Measurements from ENCODE around the gene MS4A7.
"Not testable (repeated sequence)": the region's sequence is repeated elsewhere in the genome, so short reads cannot be mapped to it uniquely, and the experiment has no call there.

The MS4A7 gene, protein sequence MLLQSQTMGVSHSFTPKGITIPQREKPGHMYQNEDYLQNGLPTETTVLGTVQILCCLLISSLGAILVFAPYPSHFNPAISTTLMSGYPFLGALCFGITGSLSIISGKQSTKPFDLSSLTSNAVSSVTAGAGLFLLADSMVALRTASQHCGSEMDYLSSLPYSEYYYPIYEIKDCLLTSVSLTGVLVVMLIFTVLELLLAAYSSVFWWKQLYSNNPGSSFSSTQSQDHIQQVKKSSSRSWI

DNA sequence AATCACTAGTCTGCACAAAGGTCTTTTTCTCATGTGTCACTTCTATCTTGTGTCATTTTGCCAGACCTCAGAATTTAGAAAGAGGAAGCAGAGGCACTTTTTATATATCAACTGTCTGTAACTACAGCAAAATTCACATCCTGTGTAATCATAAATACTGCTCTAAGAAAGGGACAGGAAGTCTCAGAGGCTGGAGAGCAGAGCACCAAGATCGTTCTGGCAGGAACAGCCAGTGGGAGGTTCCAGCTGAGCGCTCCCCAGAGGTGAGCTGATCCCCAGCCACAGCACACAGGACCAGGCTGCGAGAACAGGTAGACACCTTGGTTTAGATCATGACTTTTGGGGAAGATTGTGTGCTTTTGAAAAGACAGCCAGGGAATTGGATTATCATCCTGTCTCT lies at the start of gene MS4A7:
Gene MS4A7, plus strand, starts transcription at position 179 of the 400 bp plus-strand sequence. CDS start 4,610 bp downstream, outside the sequence.
- no peak for DNase-seq (ENCODE audit: low read depth)

DNA sequence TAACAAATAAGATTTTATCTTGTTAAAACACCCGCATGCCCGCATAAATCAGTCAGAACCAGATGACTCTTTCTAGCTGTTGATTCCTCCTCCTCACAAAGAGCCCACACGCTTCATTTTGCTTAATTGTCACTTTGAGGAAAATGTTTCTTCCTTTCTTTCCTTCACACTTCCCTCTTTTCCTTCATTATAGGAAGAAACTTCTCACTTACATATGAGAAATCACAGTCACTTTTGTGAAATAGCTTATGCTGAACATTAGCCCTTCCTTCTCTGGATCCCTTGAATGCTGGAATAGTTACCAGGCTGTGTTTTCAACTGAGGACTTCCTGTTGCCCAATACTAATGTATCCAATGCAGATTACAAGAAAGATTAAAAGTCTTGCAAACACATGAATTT lies 45.5 kb upstream of the MS4A7 start:
- DNase-seq (ENCODE audit: low read depth) = no peak

DNA sequence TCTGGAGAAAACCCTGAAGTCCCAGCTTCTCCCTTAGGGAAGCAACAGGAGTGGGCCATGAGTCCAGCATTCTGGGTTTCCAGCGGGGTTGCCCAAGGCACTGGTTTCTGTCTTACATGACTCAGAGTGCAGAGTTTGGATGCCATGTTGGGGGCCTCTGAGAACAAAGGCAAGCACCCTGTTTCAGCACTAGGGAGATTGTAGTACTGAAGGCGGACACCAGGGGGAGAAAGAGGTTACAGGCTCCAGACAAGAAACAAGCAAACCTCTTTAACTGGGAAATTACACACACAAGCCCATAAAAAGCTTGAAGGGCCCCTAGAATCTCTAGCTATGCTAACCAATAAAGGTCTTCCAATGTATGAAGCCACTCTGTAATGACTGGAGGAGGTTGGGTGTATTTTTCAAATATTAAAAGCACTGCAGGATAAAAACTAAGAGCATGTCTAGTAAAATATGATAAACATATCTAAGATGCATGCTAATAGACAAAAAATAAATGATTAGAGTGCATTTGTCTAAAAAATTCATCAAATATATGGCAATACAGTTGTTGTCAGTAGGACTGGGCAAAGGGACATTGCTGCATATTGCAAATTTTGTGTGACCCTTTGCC lies 44.2 kb upstream of the MS4A7 start:
- DNase-seq (ENCODE audit: low read depth) = peak; percentile 17

DNA sequence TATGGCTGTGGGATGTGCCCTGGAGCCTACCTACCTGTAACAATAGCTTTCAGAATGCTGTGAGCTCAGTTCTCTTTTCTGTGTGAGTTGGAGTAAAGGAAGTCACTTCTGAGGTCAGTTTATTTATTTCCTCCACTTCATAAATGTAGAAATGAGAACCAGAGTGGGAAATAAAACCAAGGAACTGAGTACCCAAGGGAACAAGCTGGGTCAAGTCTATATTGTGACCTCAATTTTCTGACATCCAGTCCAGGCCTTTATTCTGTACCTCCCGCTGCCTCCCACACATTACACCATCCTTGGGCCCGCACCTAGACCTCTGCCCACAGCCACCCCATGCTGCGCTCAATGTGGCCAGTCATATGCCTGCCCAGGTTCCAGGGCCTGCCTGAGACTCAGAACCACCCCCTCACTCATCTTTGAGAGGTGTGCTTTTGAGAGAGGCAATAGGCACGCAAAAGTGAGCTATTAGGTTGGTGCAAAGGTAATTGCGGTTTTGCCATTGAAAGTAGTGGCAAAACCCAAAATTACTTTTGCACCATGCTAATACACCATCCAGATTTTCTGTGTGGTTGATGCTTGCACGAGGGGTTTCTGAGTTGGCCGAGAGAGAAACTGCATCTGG lies 41.5 kb upstream of the MS4A7 start:
- DNase-seq (ENCODE audit: low read depth) = no peak

DNA sequence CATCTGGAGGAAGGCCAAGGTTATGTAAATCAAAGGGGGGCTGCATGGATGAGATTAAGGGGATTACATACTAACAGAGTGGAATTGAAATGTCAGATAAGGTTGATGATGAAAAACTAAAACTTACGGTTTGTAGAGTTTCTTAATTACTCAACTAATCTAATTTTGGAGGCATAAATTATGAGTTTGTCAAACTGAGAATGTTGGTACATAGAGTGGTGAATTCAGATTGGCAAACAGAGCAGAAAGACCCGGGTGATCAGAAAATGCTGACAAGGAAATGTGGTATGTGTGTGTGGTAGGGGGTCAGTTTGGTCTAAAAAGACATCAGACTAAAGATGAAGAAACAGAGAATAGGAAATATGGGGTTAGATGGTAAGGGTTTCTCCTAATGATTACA lies 40.3 kb upstream of the MS4A7 start:
- no peak for DNase-seq (ENCODE audit: low read depth)

DNA sequence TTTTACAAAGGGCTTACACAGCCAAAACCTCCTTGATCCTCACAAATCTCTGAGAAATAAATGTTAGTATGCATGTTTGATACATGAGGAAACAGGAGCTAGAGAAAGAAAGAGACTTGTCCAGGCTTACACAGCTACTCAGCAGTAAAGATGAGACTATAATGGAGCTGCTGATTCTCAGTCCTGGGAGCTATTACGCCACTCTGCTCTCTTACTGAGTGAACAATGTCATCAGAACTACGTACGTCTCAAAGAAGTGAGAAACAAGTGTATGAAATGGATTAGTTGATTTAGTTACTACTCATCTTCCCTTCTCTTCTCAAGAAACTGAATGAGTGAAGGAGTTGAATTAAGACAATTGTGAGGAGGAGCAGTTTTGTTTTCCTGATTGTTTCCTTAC lies 39.0 kb upstream of the MS4A7 start:
- no peak for DNase-seq (ENCODE audit: low read depth)

DNA sequence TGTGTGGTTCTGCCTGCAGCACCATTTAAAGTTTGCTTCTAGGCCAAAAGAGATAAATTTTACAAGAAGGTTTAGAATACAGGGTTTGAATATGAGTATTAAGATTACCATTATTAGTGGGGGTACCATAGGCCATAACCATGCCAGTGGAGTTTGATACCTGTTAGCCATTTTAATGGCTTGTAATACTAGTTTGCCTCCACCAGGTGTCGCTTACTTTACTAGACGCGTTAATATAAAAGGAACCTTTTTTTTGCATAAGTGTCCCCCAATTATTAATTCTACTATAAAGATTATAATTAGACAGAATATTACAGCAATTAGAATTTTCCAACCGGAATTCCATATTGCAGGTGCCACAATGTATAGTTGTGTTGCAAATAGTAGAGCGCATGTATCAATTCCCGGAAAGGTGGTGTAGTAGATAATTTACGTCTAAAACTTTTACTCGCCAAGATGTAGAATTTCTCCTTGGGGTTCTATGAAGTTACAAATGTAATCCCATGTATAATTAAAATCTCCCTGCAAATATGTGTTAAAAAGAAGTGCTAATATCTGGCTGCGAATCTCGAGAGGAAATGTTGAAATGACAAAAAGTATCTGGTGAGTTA lies 35.1 kb upstream of the MS4A7 start:
- DNase-seq (ENCODE audit: low read depth) = no peak

DNA sequence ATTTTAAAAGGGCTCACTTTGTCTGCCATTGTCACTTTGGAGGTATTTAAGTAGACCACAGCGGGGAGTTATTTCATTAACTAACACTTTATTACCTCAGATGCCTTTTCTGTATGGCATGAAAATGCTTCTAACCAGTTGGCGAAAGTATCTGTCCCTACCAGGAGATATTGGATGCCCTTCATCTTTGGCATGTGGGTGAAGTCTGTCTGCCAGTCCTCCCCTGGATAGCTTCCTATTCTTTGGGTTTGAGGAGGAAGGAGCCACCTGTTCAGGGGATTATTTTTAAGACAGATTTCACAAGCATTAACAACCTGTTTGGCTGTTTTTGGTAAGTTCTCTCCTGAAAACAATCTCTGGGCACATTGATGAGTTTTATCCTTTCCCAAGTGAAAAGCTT lies 34.2 kb upstream of the MS4A7 start:
- no peak for DNase-seq (ENCODE audit: low read depth)

DNA sequence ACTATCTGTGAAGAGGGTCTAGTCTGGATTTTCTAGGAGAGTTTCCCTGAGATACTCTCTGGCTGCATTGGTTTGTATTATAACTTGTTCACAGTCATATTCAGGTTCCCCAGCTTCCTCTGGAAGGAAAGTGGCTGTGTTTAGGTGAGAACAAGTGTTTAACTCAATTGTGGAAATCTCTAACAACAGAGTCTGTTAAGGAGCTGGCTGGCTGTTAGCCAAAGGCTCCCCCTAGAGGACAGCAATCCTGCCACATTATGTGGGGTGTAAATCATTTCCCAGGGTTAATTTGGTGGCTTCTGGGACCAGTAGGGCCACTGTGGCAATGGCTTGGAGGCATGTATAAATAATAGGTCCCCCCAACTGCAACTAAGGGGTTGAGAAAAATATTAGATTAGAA lies 32.8 kb upstream of the MS4A7 start:
- no peak for DNase-seq (ENCODE audit: low read depth)

DNA sequence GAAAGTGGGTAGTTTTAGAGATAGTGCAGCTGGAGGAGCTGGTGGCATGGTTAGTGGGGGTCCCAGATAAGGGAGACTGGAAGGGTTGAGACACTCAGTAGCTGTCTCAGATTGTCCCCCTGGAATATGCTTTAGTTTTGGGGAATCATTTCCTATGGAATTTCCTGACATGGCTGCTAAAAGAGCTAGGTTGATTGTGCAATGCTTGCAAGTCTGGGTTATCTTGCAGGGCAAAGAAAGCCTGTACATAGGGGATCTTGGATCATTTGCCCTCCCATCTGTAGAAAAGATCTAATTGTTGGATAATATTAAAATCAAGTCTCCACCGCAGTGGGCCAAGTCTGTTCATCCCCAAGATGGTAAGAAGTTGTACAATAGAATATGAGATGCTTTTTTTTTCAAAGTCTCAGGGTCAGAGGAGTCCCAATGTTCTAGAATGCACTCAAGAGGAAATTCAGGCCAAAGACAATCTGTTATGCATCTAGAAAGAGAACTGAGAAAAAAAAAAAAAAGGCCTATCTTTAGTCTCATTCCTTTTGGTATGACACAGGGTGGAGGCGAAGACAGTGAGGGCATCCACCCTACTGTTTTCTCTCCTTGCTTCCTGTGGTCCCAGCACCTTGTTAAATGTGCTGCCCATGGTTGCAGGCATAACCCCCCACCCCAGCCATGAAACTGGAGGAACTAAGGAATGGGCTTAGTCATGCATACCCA lies 31.1 kb upstream of the MS4A7 start:
- DNase-seq (ENCODE audit: low read depth) = no peak

DNA sequence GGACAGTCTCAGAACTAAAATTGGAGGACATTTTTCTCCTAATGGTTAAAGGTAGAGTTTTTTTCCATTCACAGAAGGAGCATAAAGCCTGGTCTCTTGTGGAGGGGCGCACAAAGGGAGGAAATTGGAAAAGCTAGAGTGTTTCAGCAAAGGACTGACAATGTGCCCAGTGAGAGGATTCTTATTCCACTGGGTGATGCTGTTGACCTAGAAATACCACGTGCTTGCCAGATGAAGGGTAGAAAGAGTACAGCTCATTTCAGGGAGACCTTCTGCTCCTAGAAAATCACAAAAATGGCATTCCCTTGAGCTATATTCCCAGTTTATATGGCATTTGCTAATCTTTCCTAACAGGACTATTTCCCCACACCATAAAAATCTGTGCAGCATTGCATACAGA lies 30.2 kb upstream of the MS4A7 start:
- DNase-seq (ENCODE audit: low read depth) = no peak

DNA sequence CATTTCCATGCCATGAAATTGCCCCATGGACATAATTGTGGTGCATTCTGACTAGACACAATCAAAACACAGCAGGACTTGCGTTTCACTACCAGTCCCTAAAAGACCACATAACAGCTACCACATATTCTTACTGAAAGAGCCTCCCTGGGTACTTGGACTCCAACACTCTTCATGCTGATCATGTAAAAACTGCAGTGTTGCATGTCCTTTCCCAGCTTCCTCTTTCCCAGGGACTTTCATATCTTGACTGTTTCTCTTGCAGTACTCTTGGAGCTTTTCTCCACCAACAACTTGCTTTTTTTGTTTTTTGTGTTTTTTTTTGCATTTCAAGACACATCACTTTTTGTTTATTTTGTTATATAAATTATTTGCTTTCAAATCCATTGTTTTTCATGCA lies 28.3 kb upstream of the MS4A7 start:
- DNase-seq (ENCODE audit: low read depth) = no peak

DNA sequence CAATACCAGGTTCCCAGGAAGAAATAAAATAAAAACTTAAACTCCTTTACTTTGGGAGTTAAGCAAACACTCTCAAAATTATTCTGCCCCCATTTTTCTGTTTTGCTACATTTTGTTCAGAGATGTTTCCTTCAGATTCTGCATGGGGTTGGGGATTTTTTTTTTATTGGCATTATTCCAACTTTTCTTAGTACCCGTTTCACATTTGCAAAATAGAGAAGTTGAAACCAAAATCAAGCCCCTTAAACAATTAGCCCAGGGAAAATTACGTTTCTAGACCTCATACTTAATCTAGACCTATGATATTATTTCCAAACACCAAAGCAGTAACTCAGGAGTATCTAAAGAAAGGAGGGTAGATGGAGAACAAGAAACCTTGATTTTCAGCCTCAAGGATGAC lies 20.6 kb upstream of the MS4A7 start:
- DNase-seq (ENCODE audit: low read depth) = no peak

DNA sequence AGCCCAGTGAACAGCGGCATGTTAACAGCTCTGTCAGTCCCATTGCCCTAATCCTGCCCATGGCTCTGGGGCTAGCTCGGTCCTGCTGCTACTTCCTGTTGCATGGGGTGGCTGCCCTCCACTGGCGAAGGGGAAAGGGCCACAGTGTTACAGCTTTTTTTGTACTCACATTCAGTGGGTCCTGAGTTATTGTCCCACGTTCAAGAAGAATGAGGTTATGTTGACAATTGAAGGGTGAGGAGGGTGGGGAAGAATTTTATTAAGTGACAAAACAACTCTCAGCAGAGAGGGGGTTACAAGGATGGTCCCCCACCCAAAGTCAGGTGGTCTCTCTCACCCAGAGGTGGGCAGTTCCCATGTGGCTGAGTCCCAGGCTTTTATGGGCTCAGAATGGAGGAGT lies 17.7 kb upstream of the MS4A7 start:
- DNase-seq (ENCODE audit: low read depth) = no peak

DNA sequence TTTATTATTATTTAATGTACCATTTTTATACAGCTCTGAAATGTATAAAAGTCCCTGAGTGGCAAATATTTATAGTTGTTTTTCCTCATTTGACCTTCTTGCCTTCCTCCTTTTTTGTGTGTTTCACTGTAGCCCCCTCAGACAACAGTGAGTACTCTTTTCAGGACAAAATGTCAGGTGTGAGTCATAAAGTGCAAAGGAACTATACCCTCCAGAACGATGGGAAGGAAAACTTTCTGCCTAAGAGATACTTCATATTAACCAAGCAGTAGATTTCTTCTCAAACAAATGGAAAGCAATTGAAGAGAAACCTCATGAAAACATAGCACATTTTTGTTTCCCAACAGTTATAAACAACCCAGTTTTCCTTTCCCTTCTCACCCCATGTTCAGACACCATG lies 16.1 kb upstream of the MS4A7 start:
- no peak for DNase-seq (ENCODE audit: low read depth)

DNA sequence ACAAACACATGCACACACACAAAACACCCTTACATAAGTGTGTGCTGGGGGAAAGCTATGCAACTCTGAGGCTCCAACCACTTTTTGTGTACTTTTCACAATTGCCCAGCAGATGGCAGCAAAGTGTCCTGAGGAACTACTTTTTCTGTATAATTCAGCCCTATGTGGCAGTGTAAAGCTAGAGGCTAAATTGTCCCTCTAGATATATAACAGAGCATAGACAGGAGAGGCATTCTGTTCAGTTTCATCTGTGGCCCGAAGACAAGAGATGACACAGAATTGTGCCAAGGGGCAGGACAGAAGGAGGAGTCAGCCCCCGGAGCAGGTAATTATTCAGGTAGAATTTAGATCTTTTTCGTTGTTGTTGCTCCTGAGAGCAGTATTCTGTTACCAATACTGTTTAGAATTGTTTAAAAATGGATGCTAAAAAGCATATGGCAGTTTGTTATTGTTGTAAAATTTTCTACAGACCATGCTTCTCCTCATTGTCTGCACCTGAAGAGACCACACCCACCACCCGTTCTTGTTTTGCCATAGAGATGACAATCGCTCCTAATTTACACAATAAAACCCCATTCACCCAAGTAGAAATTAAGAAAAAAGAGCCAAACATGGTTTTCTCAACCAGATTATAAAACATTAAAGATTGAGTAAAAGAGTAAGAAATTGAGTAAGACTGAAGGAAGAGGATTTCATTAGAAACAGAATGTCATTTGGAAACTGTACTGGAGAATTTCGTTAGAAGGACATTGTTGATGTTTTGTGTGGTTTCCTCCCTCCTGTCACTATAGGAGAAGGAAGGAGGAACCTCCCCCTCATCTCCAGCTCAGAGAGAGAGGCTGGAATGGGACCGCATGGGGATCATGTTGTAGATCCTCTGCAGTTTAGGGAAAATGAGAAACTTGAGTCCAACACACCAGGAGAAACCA lies 14.5 kb upstream of the MS4A7 start:
- DNase-seq (ENCODE audit: low read depth) = peak; percentile 20

DNA sequence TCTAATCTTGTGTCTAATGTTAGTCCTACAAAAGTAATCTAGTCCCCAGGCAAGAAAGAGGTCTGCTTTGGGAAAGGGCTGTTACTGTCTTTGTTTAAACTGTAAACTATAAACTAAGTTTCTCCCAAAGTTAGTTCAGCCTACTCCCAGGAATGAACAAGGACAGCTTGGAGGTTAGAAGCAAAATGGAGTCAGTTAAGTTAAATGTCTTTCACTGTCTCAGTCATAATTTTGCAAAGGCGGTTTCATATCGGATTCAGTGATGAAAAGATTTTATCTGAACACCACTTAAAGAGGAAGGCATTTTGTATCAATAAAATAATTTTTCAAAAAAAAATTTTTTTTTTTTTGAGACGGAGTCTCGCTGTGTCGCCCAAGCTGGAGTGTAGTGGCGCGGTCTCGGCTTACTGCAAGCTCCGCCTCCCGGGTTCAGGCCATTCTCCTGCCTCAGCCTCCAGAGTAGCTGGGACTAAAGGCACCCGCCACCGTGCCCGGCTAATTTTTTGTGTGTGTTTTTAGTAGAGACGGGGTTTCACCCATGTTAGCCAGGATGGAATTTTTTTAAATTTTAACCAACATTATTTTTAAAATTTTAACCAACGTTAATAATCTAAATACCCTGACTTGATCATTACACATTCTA lies 11.9 kb upstream of the MS4A7 start:
- DNase-seq (ENCODE audit: low read depth) = not testable (repeated sequence)

DNA sequence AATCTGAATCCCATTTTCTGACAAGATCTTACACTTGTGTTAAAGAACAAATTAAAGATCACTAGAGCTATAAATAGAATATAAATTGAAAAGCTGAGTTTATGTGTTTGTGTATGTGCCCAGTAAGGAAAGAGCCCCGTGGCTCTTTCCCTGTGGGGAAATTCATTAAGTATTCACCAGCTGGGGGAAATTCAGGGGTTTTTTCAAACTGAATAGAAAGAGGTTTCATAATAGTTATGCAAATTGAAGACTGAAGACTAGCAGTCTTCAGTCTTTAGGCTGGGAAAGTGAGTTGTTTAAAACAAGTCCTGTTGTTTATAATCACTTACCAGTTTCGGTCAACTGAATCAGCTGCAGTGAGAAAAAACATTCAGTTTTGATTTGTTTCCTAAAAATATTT lies 11.3 kb upstream of the MS4A7 start:
- no peak for DNase-seq (ENCODE audit: low read depth)

DNA sequence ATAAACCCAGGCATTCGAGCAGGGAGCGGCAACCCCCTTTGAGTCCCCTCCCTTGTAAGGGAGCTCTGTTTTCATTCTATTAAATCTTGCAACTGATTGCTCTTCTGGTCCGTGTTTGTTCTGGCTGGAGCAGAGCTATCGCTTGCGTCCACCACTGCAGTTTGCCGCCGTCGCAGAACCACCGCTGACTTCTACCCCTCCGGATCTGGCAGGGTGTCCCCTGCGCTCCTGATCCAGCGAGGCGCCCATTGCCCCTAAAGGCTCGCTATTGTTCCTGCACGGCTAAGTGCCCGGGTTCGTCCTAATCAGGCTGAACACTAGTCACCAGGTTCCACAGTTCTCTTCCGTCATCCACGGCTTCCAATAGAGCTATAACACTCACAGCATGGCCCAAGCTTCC lies 10.4 kb upstream of the MS4A7 start:
- no peak for DNase-seq (ENCODE audit: low read depth)

DNA sequence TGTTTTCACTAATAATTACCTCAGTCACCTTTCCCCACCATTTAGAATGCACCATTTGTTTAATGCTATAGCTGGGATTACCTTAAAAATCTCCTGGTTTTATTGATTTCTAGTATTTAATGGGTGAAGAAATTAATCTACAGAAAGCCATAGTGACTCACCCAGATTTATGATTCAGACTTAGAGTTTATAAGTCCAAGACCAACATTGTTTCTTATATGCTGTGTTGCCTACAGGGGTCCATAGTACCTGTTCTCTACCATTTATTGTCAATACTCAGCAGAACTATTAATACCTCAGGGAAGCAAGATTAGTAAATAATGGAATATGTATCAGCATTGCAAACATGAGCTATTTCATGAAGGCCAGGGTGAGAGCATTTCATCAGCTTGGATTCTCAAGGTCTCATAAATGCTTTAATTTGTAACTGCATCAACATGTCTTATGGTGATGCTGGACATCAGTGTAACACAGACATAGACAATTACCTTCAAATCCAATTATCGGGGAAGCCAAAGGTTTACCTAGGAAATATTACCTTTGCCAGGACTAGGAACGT lies 8.0 kb upstream of the MS4A7 start:
- DNase-seq (ENCODE audit: low read depth) = no peak

DNA sequence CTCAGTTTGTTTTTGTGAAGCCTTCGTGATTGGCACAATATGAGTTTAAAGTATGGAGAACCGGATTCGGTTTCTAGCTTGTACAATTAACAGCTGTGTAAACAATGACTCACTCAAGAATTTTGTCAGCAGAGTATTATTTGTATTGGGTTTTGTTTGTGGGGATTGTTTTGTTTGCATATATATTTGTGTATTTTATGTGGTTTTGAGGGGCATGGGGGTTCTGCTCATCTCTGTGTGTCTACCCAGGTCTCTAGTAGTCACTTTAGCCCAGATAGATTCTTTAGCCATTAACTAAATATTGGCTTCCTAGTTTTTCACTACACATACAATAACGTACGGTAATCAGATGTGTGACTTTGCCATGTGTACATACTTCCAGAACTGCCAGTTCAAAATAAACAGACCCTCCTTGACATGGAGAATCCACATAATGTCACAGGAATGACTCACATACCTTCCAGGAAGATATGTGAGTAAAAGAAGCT lies 7.5 kb upstream of the MS4A7 start:
- no peak for DNase-seq (ENCODE audit: low read depth)

Measured in activated T-helper 9 cell treated with anti-CD3 and anti-CD28 coated beads, Interleukin-2, amount 50 U/mL, for 16 hours (primary cell).